HG02623 (cell line): ENCODE data around the gene KCTD18.
A peak's percentile ranks its signal among the peaks of the same experiment; 100 is the strongest.

Source experiments
- ATAC-seq: cut with Tn5 transposase; IDR thresholded peaks from one replicate; pipeline ENCODE4 v1.9.1; 2021; ENCODE audit warnings: moderate library complexity; ENCODE audit not compliant: unreplicated experiment

KCTD18 gene

GRCh38 chr2:200488169-200488568, 21.7 kb downstream of the KCTD18 start:
- ATAC-seq, result no peak

GRCh38 chr2:200486529-200486928, 23.3 kb downstream of the KCTD18 start:
- no peak for ATAC-seq

GRCh38 chr2:200484934-200485333, 24.9 kb downstream of the KCTD18 start:
- ATAC-seq, result no peak

- ATAC-seq, result peak; percentile 65
Measured at GRCh38 chr2:200483729-200484198, 26.1 kb downstream of the KCTD18 start.

GRCh38 chr2:200482194-200482593, 27.7 kb downstream of the KCTD18 start:
- no peak for ATAC-seq

- ATAC-seq, result no peak
Measured at GRCh38 chr2:200479692-200480265, 30.1 kb downstream of the KCTD18 start.

- ATAC-seq, result no peak
Measured at GRCh38 chr2:200477667-200478131, 32.2 kb downstream of the KCTD18 start.

GRCh38 chr2:200476836-200477235, 33.0 kb downstream of the KCTD18 start:
- ATAC-seq, result no peak

- ATAC-seq, result no peak
Measured at GRCh38 chr2:200475795-200476194, 34.1 kb downstream of the KCTD18 start.

- no peak for ATAC-seq
Measured at GRCh38 chr2:200472853-200473464, 36.9 kb downstream of the KCTD18 start.

- ATAC-seq, result peak; percentile 4
Measured at GRCh38 chr2:200471928-200472645, 37.8 kb downstream of the KCTD18 start.

- ATAC-seq, result peak; percentile 72
Measured at GRCh38 chr2:200471324-200471848, 38.5 kb downstream of the KCTD18 start.

- no peak for ATAC-seq
Measured at GRCh38 chr2:200470230-200470629, 39.6 kb downstream of the KCTD18 start.

GRCh38 chr2:200469708-200470211, 40.1 kb downstream of the KCTD18 start:
- no peak for ATAC-seq

- ATAC-seq, result no peak
Measured at GRCh38 chr2:200467806-200468681, 41.8 kb downstream of the KCTD18 start.

- no peak for ATAC-seq
Measured at GRCh38 chr2:200466425-200467418, 43.1 kb downstream of the KCTD18 start.

GRCh38 chr2:200463452-200463851, 46.4 kb downstream of the KCTD18 start:
- ATAC-seq, result no peak

- ATAC-seq, result no peak
Measured at GRCh38 chr2:200461846-200462710, 47.8 kb downstream of the KCTD18 start.
